WTC11 (cell line): Measurements from ENCODE around the gene FDPS. TPM values are rescaled to one million over a fixed set of nuclear protein-coding genes. Genes with fewer than 3 reads are reported as not detected.
A peak's percentile ranks its signal among the peaks of the same experiment; 100 is the strongest.

Source experiments
- ATAC-seq: fragments of 200-7000 bp; cut with Tn5 transposase; 2 replicates; pipeline ENCODE4 v1.10.0; 2021; ENCODE audit warnings: mild to moderate bottlenecking, moderate library complexity
- CTCF ChIA-PET: fragments of 300-600 bp; sonication (Branson Sonifier 250); formaldehyde crosslinking; loops from one replicate; lab custom pipeline; 2021; ENCODE audit warnings: antibody characterized with exemption; lab: Charles Lee
- POLR2A ChIA-PET: fragments of 350-600 bp; sonication (Branson Sonifier 250); formaldehyde crosslinking; loops from one replicate; lab custom pipeline; 2021; ENCODE audit warnings: antibody characterized with exemption; lab: Charles Lee
- DNase-seq: peaks from one replicate; pipeline ENCODE4 v3.0.0; 2021; ENCODE audit warnings: low spot score
- H3K27ac Mint-ChIP-seq: 2 replicates; pipeline ENCODE4 v1.8.0; 2021; ENCODE audit warnings: mixed read lengths
- H3K27me3 Mint-ChIP-seq: 2 replicates; pipeline ENCODE4 v1.8.0; 2021; ENCODE audit warnings: low read depth, mild to moderate bottlenecking, moderate library complexity, mixed read lengths
- H3K36me3 Mint-ChIP-seq: 2 replicates; pipeline ENCODE4 v1.8.0; 2021; ENCODE audit warnings: mixed read lengths
- H3K4me1 Mint-ChIP-seq: 2 replicates; pipeline ENCODE4 v1.8.0; 2022; ENCODE audit warnings: mixed read lengths
- H3K4me3 Mint-ChIP-seq: 2 replicates; pipeline ENCODE4 v1.8.0; 2021; ENCODE audit warnings: mild to moderate bottlenecking, moderate library complexity, mixed read lengths
- H3K9me3 Mint-ChIP-seq: 2 replicates; pipeline ENCODE4 v1.8.0; 2021; ENCODE audit warnings: mixed read lengths
- AFF4 ChIP-seq: sonication (generic); formaldehyde crosslinking; IDR thresholded peaks from 2 replicates; pipeline ENCODE4 v1.8.1; 2023; ENCODE audit warnings: mild to moderate bottlenecking, missing genetic modification reagents, borderline replicate concordance
- ELF4 ChIP-seq: sonication (generic); formaldehyde crosslinking; IDR thresholded peaks from 2 replicates; pipeline ENCODE4 v1.8.1; 2022; ENCODE audit warnings: low read depth, mild to moderate bottlenecking, moderate library complexity, missing genetic modification reagents
- PRDM15 ChIP-seq: sonication (generic); formaldehyde crosslinking; IDR thresholded peaks from 2 replicates; pipeline ENCODE4 v1.8.0; 2022; ENCODE audit warnings: missing genetic modification reagents
- SMAD4 ChIP-seq: sonication (generic); formaldehyde crosslinking; IDR thresholded peaks from 2 replicates; pipeline ENCODE4 v1.8.0; 2022; ENCODE audit warnings: mild to moderate bottlenecking, missing genetic modification reagents
- SP1 ChIP-seq: sonication (generic); formaldehyde crosslinking; conservative IDR thresholded peaks from 2 replicates; pipeline ENCODE4 v1.8.1; 2022; ENCODE audit warnings: missing genetic modification reagents
- TEAD4 ChIP-seq: sonication (generic); formaldehyde crosslinking; IDR thresholded peaks from 2 replicates; pipeline ENCODE4 v1.8.0; 2022; ENCODE audit warnings: mild to moderate bottlenecking, missing genetic modification reagents
- USF1 ChIP-seq: sonication (generic); formaldehyde crosslinking; IDR thresholded peaks from 2 replicates; pipeline ENCODE4 v1.8.0; 2022; ENCODE audit warnings: mild to moderate bottlenecking, missing genetic modification reagents
- ZNF219 ChIP-seq: sonication (generic); formaldehyde crosslinking; IDR thresholded peaks from 2 replicates; pipeline ENCODE4 v1.8.0; 2023; ENCODE audit warnings: missing genetic modification reagents, mild to moderate bottlenecking, borderline replicate concordance
- total RNA-seq: library from RNA; stranded (reverse); gene quantifications from 3 replicates; pipeline ENCODE4 v1.2.3, GENCODE V29; 2021
- TF ChIP-seq, protein P1 (sequence below): fragments of 250-450 bp; sonication (Bioruptor Pico); IDR thresholded peaks from 2 replicates; pipeline ENCODE4 v1.8.0; 2021; ENCODE audit warnings: mild to moderate bottlenecking
- TF ChIP-seq, protein P2 (sequence below): sonication (generic); formaldehyde crosslinking; IDR thresholded peaks from 2 replicates; pipeline ENCODE4 v1.8.1; 2023; ENCODE audit warnings: mild to moderate bottlenecking, missing genetic modification reagents

Gene FDPS
- total RNA-seq, 1 experiment from 2014 or later = 354 TPM

DNA sequence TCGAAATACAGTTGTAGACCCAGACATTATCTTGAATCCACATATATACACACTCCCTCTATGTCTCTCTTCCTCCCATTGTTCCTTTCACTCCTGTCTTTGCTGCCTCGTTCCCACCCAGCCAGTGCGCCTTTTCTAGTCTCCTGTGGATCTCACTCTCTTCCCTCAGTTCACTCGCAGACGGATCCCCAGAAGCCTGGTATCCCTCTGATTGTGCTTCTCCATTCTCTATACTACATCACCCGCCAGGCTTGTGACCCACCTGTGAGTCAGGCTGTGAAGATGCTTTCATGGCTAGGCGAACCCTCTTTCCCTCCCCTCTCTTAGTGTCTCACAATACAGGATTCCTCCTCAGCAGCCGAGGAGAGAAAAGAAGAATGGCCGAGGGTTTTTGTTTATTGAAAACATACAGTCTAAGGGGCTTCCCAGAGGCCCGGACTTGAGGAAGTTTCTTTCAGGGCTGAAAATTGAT, 29.9 kb upstream of the FDPS start:
- no peak for TF ChIP-seq ZNF219 (CRISPR knock-in tag)
- TF ChIP-seq, protein P1, sequence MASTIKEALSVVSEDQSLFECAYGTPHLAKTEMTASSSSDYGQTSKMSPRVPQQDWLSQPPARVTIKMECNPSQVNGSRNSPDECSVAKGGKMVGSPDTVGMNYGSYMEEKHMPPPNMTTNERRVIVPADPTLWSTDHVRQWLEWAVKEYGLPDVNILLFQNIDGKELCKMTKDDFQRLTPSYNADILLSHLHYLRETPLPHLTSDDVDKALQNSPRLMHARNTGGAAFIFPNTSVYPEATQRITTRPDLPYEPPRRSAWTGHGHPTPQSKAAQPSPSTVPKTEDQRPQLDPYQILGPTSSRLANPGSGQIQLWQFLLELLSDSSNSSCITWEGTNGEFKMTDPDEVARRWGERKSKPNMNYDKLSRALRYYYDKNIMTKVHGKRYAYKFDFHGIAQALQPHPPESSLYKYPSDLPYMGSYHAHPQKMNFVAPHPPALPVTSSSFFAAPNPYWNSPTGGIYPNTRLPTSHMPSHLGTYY = no peak
- no peak for TF ChIP-seq USF1 (CRISPR knock-in tag)
- no peak for TF ChIP-seq TEAD4 (CRISPR knock-in tag)
- TF ChIP-seq AFF4 (CRISPR knock-in tag) = no peak
- TF ChIP-seq ELF4 = no peak
- H3K27me3 Mint-ChIP-seq = peaks cover 18% of the 10 kb centered on the region
- ATAC-seq = no peak
- ChIA-PET POLR2A (interaction anchor here (1.0 to 1.2 kb wide), 2 partner anchors 42 to 45 kb away, joined by 3 to 9 read pairs; partner anchors contain the start of gene RUSC1), CTCF (interaction anchor here (0.5 to 4.0 kb wide), 20 partner anchors 9 to 1211 kb away, joined by 3 to 75 read pairs (median 5); partner anchors contain the start of genes ENTREP3, FDPS, PKLR and RUSC1)
- H3K27ac Mint-ChIP-seq = 0 out of 2 replicates have a peak overlapping the region, but pooled peaks have one; percentile 53
- no peaks in the 10 kb centered on the region for H3K9me3 Mint-ChIP-seq
- peak overlapping the region; percentile 68 for H3K4me3 Mint-ChIP-seq
- H3K4me1 Mint-ChIP-seq = peaks cover 24% of the 10 kb centered on the region
- peaks cover 7% of the 10 kb centered on the region; the same call in 1 of the 2 replicates for H3K36me3 Mint-ChIP-seq
- no peak for DNase-seq

GRCh38 chr1:155279268-155279667, 29.4 kb upstream of the FDPS start:
- ChIA-PET POLR2A (no interaction called here), CTCF (interaction anchor here (1.7 to 4.0 kb wide), 6 partner anchors 13 to 43 kb away, joined by 8 to 75 read pairs (median 21); partner anchors contain the start of genes ENTREP3, FDPS and RUSC1)
- Mint-ChIP-seq H3K27ac (no peak overlapping the region), H3K4me1 (peaks cover 22% of the 10 kb centered on the region), H3K9me3 (no peaks in the 10 kb centered on the region), H3K27me3 (peaks cover 18% of the 10 kb centered on the region), H3K36me3 (peaks cover 7% of the 10 kb centered on the region; the same call in 1 of the 2 replicates), H3K4me3 (no peak overlapping the region)
- TF ChIP-seq PRDM15 (CRISPR knock-in tag) (no peak), SMAD4 (CRISPR knock-in tag) (no peak), SP1 (CRISPR knock-in tag) (no peak)
- TF ChIP-seq, protein P2, sequence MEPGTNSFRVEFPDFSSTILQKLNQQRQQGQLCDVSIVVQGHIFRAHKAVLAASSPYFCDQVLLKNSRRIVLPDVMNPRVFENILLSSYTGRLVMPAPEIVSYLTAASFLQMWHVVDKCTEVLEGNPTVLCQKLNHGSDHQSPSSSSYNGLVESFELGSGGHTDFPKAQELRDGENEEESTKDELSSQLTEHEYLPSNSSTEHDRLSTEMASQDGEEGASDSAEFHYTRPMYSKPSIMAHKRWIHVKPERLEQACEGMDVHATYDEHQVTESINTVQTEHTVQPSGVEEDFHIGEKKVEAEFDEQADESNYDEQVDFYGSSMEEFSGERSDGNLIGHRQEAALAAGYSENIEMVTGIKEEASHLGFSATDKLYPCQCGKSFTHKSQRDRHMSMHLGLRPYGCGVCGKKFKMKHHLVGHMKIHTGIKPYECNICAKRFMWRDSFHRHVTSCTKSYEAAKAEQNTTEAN = no peak
- ATAC-seq (no peak), DNase-seq (no peak)
